Bone marrow (tissue), 2 donors: ENCODE results near the gene RBM10.

ENCODE experiments used
- DNase-seq, 2 donors: peaks; one replicate each; lab custom pipeline; 2025; lab: John Stamatoyannopoulos, UW

The RBM10 gene

DNA sequence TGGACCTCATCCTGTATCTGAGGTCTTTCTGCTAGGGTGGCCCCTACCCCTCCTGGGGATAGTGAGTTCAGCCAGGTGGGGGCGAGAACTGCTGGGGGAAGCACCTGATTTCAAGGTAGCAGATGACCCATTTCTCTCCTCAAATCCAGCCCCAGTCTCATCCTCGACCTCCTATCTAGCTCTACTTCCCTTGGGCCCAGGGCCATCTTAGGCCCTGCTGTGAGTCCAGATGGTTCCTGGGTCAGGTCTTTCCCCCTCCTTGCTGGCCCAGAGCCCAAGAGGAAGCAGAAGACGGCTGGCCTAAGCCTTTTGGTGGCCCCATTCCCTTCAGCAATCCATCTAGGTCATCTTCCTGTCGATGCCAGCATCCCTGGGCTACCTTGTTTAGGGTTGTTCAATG is 76.7 kb downstream of the RBM10 start:
- no peak for DNase-seq

DNA sequence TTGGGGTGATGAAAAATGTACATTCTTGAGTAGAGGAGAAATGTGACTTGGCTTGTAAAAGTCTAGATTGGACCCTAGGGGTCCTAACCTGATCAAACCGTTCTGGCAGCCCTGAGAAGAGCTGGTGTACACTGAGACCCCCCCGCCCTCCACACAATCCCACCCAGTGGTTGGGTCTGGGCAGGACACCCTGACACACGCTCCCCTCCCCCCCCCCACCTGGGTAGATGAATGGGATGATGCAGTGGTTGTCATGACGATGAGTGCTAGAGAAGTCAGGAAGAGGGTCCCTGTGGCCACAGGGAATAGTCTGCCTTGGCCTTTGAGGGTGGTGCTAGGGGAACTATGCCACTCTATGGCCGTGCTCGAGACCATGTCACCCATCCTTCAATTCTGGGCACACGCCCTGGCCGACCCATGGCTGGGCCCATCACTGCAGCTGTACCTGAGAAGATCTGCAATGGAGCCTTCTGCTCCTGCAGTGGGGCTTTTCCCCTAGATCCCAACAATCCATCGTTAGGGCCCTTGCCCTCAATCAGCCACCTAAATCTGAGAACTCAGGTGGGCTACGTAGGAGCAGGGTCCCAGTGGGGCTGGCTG is 77.8 kb downstream of the RBM10 start:
- no peak for DNase-seq

DNA sequence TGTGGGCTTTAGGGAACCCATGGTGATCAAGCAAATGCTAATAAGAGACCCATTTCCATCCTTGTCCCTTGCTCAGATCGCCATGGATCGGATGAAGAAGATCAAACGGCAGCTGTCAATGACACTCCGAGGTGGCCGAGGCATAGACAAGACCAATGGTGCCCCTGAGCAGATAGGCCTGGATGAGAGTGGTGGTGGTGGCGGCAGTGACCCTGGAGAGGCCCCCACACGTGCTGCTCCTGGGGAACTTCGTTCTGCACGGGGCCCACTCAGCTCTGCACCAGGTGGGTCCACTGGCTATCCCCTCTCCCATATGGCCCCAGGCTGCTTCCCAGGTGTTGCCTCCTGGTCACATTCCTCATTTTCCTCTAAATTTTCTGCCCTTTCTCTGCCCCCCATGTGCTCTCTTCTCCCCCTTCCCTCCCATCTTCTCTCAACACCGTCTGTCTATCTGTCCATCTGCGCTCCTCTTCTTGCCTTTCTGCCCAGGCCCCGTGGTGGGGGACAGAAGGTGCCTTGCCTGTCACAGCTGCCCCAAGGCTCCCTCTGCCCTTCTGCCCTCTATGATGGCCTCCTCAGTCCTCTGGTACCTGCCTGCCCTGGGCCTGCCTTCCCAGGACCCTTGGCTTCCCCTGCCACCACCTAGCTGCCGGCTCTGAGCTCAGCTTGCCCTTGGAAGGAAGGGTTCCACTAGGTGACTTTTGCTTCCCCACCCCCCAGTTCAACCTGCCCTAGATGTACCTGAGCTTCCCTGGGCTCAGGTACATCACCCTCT is 78.6 kb downstream of the RBM10 start:
- DNase-seq: no peak

DNA sequence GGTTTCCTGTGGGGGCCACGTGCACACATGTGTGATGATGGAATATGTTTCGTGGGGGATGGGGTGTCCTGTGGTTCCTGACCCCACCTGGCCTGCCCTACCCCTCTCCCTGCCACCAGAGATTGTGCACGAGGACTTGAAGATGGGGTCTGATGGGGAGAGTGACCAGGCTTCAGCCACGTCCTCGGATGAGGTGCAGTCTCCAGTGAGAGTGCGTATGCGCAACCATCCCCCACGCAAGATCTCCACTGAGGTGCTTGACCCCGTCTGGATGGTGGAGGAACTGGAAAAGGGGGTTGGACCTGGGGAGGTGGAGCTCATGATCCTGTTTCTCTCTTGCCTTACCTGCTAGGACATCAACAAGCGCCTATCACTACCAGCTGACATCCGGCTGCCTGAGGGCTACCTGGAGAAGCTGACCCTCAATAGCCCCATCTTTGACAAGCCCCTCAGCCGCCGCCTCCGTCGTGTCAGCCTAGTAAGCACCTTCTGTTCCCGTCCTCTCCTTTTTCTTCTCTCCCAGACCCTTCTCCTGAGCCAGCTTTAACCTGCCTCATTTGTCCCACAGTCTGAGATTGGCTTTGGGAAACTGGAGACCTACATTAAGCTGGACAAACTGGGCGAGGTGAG is 79.4 kb downstream of the RBM10 start:
- no peak for DNase-seq

DNA sequence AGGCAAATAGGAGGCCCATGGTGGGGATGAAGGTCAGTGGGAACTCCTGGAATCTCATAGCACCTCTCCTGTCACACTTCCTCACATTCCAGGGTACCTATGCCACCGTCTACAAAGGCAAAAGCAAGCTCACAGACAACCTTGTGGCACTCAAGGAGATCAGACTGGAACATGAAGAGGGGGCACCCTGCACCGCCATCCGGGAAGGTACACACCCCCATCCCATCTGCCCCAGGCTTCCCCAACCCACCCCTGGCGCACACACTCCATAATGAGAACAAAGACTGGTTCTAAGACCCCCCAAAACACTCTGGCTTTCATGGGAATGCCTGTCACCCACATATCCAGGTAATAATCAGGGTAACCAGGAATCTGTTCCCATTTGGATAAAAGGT is 79.9 kb downstream of the RBM10 start:
- no peak for DNase-seq

DNA sequence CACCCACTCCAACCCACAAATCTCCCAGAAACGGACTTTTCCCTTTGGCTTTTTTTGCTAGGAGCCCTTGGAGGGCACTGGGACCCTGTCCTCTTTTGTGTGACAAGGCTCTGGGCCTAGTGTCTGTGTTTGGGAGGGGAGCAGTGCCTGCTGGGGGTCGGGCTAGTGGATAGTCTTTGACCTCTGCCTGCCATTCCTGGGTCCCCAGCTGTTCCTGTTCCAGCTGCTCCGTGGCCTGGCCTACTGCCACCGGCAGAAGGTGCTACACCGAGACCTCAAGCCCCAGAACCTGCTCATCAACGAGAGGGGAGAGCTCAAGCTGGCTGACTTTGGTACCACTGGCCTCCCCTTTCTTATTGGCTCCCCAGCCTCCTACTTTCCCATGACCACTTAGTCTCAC is 81.0 kb downstream of the RBM10 start:
- no peak for DNase-seq

DNA sequence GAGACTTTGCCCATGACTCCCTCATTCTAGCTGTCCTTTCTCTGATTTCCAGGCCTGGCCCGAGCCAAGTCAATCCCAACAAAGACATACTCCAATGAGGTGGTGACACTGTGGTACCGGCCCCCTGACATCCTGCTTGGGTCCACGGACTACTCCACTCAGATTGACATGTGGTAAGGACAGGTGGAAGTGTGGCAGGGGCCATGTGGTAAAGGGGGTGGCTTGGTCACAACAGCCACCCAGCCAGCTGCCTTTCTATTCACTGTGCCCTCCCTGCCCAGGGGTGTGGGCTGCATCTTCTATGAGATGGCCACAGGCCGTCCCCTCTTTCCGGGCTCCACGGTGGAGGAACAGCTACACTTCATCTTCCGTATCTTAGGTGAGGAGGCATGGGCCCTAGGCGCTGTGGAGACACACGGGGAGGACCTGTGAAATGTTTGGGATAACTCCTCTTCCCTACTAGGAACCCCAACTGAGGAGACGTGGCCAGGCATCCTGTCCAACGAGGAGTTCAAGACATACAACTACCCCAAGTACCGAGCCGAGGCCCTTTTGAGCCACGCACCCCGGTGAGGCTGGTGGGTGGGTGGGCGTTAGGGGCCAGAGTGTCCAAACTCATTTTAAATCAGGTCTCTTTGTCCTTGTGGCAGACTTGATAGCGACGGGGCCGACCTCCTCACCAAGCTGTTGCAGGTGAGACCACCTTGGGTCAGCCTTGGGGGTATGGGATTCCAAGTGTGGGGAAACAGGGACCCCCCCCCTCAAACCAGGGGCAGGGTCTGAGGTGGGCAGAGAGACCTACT is 81.7 kb downstream of the RBM10 start:
- DNase-seq: no peak

DNA sequence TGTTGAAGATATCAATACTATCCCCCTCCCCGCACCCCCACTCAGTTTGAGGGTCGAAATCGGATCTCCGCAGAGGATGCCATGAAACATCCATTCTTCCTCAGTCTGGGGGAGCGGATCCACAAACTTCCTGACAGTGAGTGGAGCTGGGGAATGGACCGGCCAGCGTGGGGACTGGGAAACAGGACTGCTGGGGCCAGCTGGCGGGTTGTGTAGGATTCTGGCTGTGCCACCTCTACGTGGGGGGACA is 82.2 kb downstream of the RBM10 start:
- DNase-seq: no peak

DNA sequence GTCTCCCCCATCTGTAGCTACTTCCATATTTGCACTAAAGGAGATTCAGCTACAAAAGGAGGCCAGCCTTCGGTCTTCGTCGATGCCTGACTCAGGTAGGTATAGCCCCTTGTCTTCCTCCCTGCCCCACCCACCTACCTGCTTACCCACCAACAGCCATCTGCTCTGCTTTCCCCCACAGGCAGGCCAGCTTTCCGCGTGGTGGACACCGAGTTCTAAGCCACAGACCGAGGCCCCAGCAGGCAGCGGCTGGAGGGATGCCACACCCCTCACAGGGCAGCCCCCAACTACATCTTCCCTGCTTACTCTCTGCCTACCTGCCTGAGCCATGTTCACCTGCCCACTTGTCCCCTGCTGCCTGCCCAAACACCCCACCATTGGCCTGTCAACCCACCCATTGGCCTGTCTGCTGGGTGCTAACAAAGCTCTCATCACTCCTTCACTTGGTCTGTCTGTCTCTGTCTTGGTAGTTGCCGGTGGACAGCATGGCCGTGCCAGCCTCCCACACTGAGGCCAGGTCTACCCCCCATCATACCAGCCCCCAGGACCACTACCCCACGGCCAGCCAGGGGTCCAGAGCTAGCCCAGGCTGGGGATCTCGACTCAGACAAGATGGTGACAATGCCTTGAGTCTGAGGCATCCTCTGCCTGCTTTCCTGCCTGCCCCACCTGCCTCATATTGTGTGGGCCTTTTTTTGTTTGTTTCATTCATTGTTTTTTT is 83.7 kb downstream of the RBM10 start:
- no peak for DNase-seq

DNA sequence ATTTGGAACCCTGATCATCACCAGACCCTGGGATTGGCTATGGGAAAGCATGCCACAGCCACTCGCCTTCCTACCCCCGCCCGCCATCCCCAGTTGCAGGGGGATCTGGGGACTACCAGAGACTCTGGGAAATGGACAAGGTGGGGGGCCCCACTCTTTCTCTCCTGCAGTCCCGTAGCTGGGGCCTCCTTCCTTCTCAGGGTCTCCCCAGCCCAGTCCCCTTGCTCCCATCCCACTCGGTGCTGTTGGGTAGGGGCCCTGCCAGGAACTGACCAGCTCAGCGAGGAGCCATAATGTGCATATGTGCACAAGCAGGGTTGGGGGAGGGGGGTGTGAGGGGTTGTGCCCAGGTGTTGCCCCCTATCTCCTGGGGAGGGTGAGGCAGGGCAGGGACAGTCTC is 84.4 kb downstream of the RBM10 start:
- no peak for DNase-seq

DNA sequence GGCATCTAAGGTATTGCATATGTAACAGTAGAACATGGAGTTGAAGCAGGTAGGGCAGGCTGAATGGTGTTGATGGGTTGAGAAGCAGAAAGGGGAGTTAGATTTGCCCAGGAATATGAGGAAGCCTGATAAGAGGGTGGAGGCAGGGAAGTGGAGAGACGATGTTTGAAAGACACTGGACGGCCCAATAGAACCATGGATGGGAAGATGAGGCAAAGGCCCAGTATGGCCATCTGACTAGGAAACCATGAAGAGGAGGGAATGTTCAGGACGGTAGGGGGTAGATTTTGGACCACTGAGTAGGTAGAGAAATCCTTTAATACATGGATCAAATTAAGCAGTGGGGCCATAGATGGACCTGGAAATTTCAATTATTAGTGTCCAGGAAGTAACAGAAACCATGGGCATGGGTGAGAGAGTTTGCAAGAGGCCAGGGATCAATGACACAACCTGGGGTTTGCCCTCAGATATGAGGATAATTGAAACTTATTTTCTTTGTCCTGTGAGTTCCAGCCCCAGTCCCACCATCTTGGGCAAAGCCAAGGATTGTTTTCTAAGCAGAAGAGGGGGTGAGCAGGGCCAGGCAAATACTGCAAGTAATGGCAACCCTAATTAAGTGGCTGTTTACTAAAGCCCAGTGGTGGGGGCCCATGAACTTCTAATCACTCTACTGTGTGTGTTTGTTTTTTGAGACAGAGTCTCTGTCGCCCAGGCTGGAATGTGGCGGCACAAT is 85.3 kb downstream of the RBM10 start:
- no peak for DNase-seq

DNA sequence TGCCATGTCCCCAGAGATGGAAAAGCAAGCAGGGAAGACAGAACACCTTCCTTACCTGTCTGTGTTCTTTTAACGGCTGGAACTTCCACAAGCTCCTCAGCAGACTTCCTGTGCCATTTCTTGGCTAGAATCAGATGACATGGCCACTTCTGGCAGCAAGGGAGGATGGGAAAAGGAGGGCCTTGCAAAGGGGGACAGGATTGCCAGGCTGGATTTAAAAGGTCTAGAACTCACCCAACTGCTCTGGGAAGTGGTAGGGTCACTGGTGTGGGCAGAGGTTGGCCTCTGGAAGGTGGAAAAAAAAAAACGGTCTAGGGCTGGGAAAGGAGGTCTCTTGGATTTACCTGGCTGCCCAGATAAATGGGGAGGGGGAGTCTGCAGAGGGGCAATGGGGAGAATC is 86.1 kb downstream of the RBM10 start:
- DNase-seq: no peak

DNA sequence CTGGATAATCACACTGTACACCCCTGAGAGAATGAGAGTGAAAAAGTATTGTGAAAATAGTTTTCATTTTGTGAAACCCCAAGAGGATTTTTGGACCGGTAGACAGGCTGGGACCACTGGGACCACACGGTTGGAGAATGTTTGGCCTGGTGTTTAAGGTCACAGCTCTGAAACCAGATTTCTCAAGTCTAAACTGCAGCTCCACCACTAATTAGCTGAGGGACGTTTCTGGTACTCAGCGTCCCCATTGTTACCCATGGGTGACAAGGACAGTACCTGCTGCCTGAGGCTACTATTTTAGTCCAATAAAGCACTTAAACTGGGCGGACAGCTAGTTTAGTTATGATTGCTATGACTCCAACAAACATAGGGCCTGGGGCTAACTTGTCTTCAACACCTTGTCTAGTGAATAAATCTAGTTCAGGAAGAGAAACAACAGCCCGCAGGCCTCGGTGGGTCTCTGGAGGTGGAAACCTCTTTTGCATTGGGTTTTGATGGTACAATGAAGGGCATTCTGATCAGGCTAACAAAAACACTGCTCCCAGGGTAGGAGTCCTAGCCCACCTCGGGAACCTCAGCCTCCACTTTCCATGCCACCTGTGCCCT is 87.3 kb downstream of the RBM10 start:
- no peak for DNase-seq

DNA sequence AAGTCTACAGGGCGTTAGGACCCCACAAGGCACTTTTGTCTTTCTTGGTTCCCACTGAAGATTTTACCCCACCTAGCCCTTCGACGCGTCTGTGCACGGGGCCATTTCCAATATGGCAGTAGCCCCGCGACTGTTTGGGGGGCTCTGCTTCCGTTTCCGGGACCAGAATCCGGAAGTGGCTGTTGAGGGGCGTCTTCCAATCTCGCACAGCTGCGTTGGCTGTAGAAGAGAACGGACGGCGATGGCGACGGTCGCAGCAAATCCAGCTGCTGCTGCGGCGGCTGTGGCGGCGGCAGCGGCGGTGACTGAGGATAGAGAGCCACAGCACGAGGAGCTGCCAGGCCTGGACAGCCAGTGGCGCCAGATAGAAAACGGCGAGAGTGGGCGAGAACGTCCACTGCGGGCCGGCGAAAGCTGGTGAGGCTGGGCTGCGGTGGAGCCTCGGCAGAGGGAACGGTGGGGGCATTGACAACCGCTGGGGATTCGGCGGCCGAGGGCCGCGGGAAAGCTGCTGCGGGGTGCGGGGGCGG is 87.8 kb downstream of the RBM10 start, which contains the start of gene USP11:
USP11 (plus strand) TSS at position 207 of the 530 bp plus-strand sequence; CDS start at position 242, 35 bp downstream.
- DNase-seq: peak in 1 of 2 donors; percentile 45

DNA sequence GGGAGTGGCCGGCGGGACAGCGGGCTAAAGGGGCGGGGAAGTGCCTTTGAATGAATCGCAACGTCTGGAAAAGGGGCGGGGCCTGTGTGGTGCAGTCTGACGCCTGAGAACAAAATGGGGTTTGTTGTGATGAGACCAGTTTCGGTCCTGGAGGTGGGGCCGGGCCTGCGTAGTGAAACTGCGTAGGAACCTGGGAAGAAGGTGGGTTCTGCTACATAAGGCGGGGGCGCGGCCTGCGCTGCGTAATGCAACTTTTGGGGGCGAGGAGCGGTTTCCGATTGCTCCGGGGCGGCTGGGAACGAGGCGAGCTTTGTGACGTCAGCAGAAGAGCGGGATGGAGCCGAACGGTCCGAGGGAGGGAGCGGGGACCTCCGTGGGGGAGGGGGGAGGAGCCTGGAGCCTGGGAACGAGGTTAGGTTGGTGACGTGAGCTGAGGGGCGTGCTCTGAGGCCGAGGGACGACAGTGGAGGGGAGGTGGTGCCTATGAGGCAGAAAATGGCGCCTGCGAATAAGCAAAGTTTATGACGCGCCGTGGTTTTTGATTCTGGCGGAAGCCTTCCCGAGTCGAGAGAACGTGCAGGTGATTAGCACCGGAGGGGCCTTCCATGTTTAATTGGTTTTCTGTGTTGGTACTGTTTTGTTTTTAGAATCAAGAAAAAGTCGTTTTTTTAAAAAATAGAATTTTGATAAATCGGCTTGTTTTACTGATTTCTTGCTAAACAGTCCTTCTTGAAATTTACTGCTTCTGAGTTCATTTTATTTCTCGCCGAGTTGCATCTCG is 88.5 kb downstream of the RBM10 start:
- DNase-seq: peak; percentile 71 to 99

DNA sequence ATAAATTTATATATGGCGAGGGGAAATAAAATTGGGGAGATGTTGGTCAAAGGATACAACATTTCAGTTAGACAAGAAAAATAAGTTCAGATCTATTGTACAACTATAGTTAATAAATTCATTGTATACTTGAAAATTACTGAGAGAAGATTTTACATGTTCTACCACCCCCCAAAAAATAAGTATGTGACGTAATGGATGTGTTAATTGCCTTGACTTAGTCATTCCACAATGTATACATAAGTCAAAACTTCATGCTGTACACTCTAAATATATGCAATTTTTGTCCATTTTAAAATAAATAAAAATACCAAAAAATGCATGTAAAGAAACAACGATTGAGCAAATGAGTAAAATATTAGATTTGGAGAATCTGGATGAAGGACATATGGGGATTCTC is 89.6 kb downstream of the RBM10 start:
- DNase-seq: no peak

DNA sequence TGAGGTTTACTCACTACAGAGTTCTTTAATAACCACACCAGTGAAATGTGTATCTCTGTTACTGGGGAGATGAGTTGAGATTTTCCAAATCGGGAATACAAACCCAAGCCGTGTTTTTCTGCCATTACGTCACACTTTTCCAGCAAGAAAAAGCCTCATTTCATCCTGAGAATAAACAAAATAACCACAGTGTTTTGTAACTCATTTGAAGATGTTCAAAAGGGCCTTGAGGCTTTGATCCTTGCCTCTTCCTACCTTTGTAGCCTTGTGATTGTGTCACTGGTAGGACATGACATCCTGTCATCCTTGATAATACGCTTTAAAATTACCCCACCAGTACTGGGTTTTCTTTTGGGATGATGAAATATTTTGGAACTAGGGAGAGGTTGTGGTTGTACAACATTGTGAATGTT is 90.7 kb downstream of the RBM10 start:
- no peak for DNase-seq
